ENCODE data around the gene LRP1B. TPM values are rescaled to one million over a fixed set of nuclear protein-coding genes. Genes with fewer than 3 reads are reported as not detected.

The LRP1B gene
- polyA plus RNA-seq, 4 donors = 0.92 to 3.7 (median 1.3) TPM

DNA sequence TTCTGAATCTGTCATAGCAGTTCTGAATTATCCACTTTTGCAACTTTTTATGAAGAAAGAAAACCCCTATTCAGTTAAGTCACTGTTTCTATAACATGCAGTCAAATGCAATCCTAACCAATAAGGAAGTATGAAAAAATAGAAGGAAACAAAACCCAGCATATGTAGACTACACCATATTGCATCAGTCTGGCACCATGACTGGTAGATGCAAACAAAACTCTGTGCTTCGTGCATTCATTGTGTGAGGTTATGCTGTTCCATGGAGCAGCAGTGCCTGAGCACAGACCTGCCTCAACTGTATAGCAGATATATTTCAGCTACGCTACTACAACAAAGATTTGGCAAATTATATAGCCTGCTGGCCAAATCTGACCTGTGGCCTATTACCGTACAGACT lies 325.5 kb downstream of the LRP1B start:
- DNase-seq (ENCODE audit: low read depth in 4 of 4, low spot score in 3 of 4) = no peak

DNA sequence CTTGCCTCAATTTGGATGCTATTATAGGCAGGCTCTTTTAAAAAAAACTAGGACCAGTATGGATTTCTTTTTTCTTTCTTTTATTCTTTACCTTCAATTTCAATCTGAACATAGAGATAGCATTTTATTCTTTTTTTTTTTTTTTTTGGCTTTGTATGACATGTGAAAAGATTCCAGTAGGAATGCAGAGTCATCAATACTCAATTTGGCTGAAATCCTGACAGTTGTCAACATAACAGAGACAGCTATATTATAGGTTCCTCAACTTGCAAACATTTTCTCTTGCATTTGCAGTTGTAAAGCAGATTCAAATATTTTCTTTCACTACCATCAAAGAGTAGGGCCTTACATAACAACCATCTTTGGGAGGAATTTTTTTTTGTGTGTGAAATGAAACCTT lies 334.4 kb downstream of the LRP1B start:
- DNase-seq (ENCODE audit: low read depth in 4 of 4, low spot score in 3 of 4) = no peak

GRCh38 chr2:141791521-141791920 lies 339.3 kb downstream of the LRP1B start:
- DNase-seq (ENCODE audit: low read depth in 4 of 4, low spot score in 3 of 4) = no peak

DNA sequence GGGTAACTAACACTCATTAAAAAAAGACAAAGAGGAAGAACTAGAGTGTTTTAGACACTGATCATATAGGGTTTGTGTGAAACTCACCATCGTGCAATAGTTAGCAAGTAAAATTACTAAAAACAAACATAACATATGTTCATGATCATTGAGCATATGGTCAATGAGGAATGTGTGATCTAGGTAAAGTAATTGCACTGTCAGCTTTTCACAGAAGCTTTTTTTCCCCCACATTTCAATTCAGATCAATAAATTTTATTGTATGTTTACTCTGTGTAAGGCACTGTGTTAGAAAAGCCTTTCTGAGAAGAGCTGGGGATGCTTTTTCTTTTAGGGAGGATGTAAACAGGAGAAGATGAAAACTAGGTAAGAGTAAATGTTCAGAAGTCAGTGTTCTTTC lies 348.2 kb downstream of the LRP1B start:
- DNase-seq (ENCODE audit: low read depth in 4 of 4, low spot score in 3 of 4) = no peak

DNA sequence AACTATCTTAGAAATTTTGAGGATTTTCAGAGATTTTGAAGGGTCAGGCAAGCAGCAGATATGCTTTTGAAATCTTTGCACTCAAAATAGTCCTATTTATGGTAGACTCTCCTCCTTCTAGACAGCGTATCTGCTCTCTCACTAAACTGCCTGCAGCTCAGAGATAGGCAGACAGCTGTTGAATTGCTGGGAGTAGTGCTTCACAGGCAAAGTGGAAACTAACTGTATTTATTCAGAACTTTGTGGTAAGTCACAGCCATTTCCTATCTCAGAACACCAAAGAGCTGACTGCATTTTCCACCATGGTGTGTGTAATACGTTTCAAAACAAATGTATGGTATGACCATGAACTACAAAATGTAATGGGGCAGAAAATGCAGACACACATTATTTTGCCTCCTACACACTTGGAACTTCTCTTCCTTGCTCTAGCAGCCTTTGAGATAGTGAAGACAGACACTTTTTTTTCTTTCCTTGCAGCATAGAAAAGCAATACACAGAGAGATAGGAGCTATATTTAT lies 352.4 kb downstream of the LRP1B start:
- no peak for DNase-seq (ENCODE audit: low read depth in 4 of 4, low spot score in 3 of 4)

GRCh38 chr2:141770530-141770929 lies 360.3 kb downstream of the LRP1B start:
- no peak for DNase-seq (ENCODE audit: low read depth in 4 of 4, low spot score in 3 of 4)

GRCh38 chr2:141767691-141768090 lies 363.1 kb downstream of the LRP1B start:
- DNase-seq (ENCODE audit: low read depth in 4 of 4, low spot score in 3 of 4) = no peak

GRCh38 chr2:141767051-141767450 lies 363.8 kb downstream of the LRP1B start:
- no peak for DNase-seq (ENCODE audit: low read depth in 4 of 4, low spot score in 3 of 4)

DNA sequence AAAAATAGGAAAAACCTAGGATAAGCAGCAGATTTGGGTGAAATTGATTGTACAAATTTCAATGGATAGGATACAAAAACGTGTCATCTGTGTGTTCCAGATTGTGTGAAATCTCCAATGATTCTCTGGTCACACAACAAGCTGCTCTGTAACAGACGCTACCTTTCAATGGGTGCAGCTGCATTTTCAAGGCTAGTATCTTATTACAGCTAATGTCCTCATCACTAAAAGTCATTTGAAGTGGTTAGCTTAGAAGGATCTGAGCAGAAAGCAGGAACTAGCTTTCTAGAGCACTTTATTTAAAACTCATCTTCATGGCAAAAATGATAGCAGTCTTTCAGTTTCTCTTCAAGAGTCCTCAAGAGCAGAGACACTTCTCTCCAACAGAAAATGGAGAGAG lies 364.6 kb downstream of the LRP1B start:
- no peak for DNase-seq (ENCODE audit: low read depth in 4 of 4, low spot score in 3 of 4)

DNA sequence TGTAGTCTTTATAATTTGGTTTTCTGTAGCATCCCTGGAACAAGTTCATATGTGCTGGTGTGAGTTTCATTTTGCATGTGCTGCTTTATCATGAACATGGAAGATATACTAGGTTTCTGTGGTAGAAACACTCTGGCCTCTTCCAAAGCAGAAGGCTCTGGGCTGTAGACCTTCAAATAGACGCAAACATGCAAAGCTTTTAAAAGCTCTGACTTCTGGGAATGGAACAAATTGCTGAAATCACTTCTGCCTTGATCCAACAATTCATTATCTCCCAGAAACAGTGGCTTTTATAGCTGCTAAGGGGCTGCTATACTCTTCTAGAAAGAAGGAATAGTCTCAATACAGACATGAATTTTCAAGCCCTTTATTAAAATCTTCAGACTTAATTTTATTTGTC lies 382.2 kb downstream of the LRP1B start:
- no peak for DNase-seq (ENCODE audit: low read depth in 4 of 4, low spot score in 3 of 4)

DNA sequence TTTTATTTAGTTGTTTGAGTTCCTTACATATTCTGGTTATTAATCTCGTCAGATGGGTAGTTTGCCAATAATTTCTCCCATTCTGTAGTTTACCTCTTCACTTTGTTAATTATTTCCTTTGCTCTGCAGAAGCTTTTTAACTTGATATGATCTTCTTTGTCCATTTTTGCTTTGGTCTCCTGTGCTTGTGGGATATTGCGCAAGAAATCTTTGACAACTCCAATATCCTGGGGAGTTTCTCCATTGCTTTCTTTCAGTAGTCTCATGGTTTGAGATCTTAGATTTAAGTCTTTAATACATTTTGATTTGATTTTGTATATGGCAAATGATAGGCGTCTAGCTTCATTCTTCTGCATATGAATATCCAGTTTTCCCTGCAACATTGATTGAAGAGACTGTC lies 389.2 kb downstream of the LRP1B start:
- DNase-seq (ENCODE audit: low read depth in 4 of 4, low spot score in 3 of 4) = no peak

DNA sequence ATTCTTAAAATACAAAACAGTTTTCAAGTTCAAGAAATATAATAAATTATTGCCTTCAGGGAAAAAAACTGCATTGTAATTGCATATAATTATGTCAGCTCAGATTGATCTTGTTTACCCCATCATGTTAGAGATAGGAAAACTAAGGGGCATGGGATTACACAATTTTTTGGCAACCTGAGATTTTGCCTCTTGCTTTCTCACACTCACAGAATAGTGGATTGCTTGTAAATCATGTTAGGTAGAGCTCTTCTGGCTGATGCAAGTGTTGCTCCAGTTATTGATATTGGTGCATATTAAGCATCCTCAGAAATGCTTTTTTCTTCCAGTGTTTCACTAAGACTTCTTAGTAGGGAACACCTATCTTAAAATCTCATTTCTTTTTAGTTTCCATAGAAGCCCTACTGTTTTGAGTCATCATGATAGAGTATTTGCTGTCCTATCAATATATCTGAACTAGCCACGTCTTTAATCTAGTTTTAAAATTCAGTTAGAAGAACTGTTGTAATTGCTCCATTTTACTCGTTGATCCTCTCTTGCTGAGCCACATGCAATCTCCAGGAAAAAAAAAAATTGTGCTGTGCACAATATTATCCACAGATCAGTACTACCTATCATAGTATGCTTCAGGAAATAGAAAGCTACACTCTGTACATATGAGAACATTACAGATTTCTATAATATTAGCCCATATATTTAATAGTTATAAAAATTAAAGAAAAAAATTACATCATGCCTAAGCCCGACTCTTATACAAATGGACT lies 393.1 kb downstream of the LRP1B start:
- DNase-seq (ENCODE audit: low read depth in 4 of 4, low spot score in 3 of 4) = no peak

DNA sequence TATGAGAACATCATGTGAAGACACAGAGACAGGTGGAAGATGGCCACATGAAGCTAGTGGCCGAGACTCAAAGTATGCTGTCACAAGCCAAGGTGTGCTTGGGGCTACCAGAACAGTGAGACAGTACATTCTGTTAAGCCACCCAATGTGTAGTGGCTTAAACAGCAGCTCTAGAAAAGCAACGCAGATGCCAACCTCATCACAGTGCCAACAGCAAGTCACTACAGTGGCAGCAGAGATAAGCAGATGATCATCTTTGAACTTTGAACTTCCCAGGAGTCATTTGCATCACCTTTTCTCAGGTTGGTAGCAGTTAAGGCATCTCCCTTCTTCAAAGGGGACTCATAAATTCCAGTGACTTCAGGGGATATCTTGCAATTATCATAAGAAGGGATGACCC lies 394.4 kb downstream of the LRP1B start:
- DNase-seq (ENCODE audit: low read depth in 4 of 4, low spot score in 3 of 4) = no peak

GRCh38 chr2:141728886-141729285 lies 401.9 kb downstream of the LRP1B start:
- DNase-seq (ENCODE audit: low read depth in 4 of 4, low spot score in 3 of 4) = no peak

GRCh38 chr2:141728142-141728541 lies 402.7 kb downstream of the LRP1B start:
- no peak for DNase-seq (ENCODE audit: low read depth in 4 of 4, low spot score in 3 of 4)

DNA sequence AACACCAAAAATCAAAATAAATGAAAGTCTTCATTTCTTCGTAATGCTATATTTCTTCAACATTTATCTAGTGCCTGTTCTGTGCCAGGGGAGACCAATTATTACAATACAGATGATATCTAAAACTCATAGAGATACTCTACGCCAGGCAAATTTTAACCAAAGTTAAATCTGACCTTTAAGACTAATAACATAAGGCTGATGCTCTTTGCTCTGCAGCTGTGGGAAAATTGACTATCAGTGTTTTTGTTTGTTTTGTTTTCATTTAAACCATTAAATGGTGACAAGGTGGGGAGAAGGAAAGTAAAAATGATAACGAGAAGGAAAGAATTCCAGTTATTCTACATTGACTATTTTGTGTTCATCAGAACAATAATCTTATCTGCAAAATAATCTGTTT lies 406.4 kb downstream of the LRP1B start:
- DNase-seq (ENCODE audit: low read depth in 4 of 4, low spot score in 3 of 4) = no peak

DNA sequence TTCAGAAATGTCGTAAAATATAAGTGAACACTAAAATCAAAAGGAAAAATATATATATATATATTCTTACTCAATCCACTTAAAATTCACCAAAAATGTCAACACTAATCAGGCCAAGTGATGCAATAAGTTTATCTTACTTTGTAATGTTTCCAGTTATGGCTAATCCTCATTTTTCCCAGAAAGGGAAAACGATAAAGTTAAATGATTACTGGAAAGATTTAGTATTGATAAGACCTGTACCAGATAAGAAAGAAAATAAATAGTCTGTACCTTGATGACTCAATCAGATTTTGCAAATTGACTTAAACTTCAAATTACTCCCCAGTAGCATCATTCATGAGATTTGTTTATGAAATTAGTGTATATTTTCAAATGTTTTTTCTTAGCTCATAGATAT lies 407.0 kb downstream of the LRP1B start:
- DNase-seq (ENCODE audit: low read depth in 4 of 4, low spot score in 3 of 4) = no peak

DNA sequence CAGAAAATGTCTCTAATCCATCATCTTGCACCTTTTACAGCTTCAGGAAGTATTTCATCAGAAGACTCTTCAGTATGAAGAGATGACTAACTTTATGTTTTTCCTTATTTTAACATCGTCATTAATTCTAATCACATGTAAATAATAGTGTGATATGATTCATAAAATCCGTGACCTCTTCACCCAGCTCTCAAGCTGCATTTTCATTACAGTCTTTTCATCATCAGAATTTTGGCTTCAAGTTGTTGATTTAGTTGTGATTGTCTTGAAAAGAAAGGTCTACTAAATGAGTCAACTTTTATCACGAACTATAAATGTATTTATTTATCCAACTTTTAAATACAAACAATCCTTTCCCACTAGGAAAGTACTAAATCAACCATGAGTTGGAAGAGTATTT lies 410.3 kb downstream of the LRP1B start:
- no peak for DNase-seq (ENCODE audit: low read depth in 4 of 4, low spot score in 3 of 4)

- DNase-seq (ENCODE audit: low read depth in 4 of 4, low spot score in 3 of 4) = peak in 3 of 4 donors; percentile 10 to 25 (median 12)
Observed at GRCh38 chr2:141714496-141714895, 416.3 kb downstream of the LRP1B start.

- peak in 1 of 4 donors; percentile 4 for DNase-seq (ENCODE audit: low read depth in 4 of 4, low spot score in 3 of 4)
Observed at GRCh38 chr2:141711627-141712026, 419.2 kb downstream of the LRP1B start.

DNA sequence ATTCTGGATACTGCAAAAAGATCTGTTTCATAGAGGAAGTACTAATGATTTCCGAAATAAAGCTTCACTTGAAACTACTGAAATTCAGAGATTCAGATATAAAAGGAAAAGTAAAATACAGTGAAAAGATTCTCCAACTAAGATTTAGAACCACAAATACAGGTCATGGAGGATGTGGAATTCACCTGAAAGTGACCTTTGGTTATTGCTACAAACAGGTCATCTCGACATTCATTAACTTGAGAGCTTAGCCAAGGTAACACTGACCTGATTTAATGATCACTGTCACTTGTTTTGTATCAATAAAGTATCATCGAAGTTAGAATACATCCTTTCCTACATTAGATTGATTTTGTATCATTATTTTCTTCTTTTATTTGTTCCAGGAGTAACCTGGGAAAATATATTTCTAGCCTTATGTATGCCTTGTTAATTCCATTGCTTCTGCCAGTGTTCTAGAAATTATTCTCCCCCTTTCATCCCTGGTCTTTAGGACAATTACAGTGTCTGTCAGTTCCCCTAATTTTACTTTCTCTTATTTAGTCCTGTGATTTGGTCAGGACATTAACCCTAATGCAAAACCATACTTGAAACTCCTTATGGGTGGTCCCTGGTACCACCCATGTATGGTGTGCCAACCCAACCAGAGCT lies 420.1 kb downstream of the LRP1B start:
- DNase-seq (ENCODE audit: low read depth in 4 of 4, low spot score in 3 of 4) = no peak

- DNase-seq (ENCODE audit: low read depth in 4 of 4, low spot score in 3 of 4) = no peak
Observed at GRCh38 chr2:141709756-141710155, 421.1 kb downstream of the LRP1B start.

Data from left renal pelvis (tissue), 4 donors.